Measurements from ENCODE around the gene BIRC5.
A peak's percentile ranks its signal among the peaks of the same experiment; 100 is the strongest.

The BIRC5 gene

DNA sequence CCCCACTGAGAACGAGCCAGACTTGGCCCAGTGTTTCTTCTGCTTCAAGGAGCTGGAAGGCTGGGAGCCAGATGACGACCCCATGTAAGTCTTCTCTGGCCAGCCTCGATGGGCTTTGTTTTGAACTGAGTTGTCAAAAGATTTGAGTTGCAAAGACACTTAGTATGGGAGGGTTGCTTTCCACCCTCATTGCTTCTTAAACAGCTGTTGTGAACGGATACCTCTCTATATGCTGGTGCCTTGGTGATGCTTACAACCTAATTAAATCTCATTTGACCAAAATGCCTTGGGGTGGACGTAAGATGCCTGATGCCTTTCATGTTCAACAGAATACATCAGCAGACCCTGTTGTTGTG, 631 bp downstream of the BIRC5 start:
- H3K9ac ChIP-seq (ENCODE audit: low read length), result peak overlapping the region; percentile 13
- H3K27me3 ChIP-seq (ENCODE audit: control insufficient read depth, insufficient read depth, low read length), result no peaks in the 10 kb centered on the region
- no peaks in the 10 kb centered on the region for H3K9me3 ChIP-seq (ENCODE audit: control insufficient read depth, low read length)
- no peaks in the 10 kb centered on the region for H3K36me3 ChIP-seq (ENCODE audit: control insufficient read depth, insufficient read depth, low read length)
- H3K4me3 ChIP-seq (ENCODE audit: low read length), result peak overlapping the region; percentile 38
- peaks cover 4% of the 10 kb centered on the region for H3K4me1 ChIP-seq (ENCODE audit: control insufficient read depth, insufficient read depth, low read length)

DNA sequence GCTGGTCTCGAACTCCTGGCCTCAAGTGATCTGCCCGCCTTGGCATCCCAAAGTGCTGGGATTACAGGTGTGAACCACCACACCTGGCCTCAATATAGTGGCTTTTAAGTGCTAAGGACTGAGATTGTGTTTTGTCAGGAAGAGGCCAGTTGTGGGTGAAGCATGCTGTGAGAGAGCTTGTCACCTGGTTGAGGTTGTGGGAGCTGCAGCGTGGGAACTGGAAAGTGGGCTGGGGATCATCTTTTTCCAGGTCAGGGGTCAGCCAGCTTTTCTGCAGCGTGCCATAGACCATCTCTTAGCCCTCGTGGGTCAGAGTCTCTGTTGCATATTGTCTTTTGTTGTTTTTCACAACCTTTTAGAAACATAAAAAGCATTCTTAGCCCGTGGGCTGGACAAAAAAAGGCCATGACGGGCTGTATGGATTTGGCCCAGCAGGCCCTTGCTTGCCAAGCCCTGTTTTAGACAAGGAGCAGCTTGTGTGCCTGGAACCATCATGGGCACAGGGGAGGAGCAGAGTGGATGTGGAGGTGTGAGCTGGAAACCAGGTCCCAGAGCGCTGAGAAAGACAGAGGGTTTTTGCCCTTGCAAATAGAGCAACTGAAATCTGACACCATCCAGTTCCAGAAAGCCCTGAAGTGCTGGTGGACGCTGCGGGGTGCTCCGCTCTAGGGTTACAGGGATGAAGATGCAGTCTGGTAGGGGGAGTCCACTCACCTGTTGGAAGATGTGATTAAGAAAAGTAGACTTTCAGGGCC, 5.5 kb downstream of the BIRC5 start:
- Histone ChIP-seq H3K9ac (ENCODE audit: low read length) (no peak overlapping the region), H3K36me3 (ENCODE audit: control insufficient read depth, insufficient read depth, low read length) (no peaks in the 10 kb centered on the region), H3K27me3 (ENCODE audit: control insufficient read depth, insufficient read depth, low read length) (no peaks in the 10 kb centered on the region), H3K9me3 (ENCODE audit: control insufficient read depth, low read length) (no peaks in the 10 kb centered on the region), H3K4me1 (ENCODE audit: control insufficient read depth, insufficient read depth, low read length) (no peaks in the 10 kb centered on the region), H3K4me3 (ENCODE audit: low read length) (no peak overlapping the region)

DNA sequence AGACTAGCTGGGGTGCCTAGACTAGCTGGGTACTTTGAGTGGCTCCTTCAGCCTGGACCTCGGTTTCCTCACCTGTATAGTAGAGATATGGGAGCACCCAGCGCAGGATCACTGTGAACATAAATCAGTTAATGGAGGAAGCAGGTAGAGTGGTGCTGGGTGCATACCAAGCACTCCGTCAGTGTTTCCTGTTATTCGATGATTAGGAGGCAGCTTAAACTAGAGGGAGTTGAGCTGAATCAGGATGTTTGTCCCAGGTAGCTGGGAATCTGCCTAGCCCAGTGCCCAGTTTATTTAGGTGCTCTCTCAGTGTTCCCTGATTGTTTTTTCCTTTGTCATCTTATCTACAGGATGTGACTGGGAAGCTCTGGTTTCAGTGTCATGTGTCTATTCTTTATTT, 9.0 kb downstream of the BIRC5 start:
- Histone ChIP-seq H3K36me3 (ENCODE audit: control insufficient read depth, insufficient read depth, low read length) (no peaks in the 10 kb centered on the region), H3K9me3 (ENCODE audit: control insufficient read depth, low read length) (no peaks in the 10 kb centered on the region), H3K4me1 (ENCODE audit: control insufficient read depth, insufficient read depth, low read length) (no peaks in the 10 kb centered on the region), H3K27me3 (ENCODE audit: control insufficient read depth, insufficient read depth, low read length) (peaks cover 5% of the 10 kb centered on the region), H3K4me3 (ENCODE audit: low read length) (no peak overlapping the region), H3K9ac (ENCODE audit: low read length) (no peak overlapping the region)

DNA sequence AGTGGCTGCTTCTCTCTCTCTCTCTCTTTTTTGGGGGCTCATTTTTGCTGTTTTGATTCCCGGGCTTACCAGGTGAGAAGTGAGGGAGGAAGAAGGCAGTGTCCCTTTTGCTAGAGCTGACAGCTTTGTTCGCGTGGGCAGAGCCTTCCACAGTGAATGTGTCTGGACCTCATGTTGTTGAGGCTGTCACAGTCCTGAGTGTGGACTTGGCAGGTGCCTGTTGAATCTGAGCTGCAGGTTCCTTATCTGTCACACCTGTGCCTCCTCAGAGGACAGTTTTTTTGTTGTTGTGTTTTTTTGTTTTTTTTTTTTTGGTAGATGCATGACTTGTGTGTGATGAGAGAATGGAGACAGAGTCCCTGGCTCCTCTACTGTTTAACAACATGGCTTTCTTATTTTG, 9.7 kb downstream of the BIRC5 start:
- Histone ChIP-seq H3K27me3 (ENCODE audit: control insufficient read depth, insufficient read depth, low read length) (peaks cover 5% of the 10 kb centered on the region), H3K4me1 (ENCODE audit: control insufficient read depth, insufficient read depth, low read length) (no peaks in the 10 kb centered on the region), H3K9ac (ENCODE audit: low read length) (no peak overlapping the region), H3K36me3 (ENCODE audit: control insufficient read depth, insufficient read depth, low read length) (no peaks in the 10 kb centered on the region), H3K4me3 (ENCODE audit: low read length) (no peak overlapping the region), H3K9me3 (ENCODE audit: control insufficient read depth, low read length) (no peaks in the 10 kb centered on the region)

DNA sequence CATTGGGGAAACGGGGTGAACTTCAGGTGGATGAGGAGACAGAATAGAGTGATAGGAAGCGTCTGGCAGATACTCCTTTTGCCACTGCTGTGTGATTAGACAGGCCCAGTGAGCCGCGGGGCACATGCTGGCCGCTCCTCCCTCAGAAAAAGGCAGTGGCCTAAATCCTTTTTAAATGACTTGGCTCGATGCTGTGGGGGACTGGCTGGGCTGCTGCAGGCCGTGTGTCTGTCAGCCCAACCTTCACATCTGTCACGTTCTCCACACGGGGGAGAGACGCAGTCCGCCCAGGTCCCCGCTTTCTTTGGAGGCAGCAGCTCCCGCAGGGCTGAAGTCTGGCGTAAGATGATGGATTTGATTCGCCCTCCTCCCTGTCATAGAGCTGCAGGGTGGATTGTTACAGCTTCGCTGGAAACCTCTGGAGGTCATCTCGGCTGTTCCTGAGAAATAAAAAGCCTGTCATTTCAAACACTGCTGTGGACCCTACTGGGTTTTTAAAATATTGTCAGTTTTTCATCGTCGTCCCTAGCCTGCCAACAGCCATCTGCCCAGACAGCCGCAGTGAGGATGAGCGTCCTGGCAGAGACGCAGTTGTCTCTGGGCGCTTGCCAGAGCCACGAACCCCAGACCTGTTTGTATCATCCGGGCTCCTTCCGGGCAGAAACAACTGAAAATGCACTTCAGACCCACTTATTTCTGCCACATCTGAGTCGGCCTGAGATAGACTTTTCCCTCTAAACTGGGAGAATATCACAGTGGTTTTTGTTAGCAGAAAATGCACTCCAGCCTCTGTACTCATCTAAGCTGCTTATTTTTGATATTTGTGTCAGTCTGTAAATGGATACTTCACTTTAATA, 10.4 kb downstream of the BIRC5 start:
- H3K27me3 ChIP-seq (ENCODE audit: control insufficient read depth, insufficient read depth, low read length), result peaks cover 5% of the 10 kb centered on the region
- no peak overlapping the region for H3K4me3 ChIP-seq (ENCODE audit: low read length)
- no peaks in the 10 kb centered on the region for H3K36me3 ChIP-seq (ENCODE audit: control insufficient read depth, insufficient read depth, low read length)
- H3K9me3 ChIP-seq (ENCODE audit: control insufficient read depth, low read length), result no peaks in the 10 kb centered on the region
- no peak overlapping the region for H3K9ac ChIP-seq (ENCODE audit: low read length)
- no peaks in the 10 kb centered on the region for H3K4me1 ChIP-seq (ENCODE audit: control insufficient read depth, insufficient read depth, low read length)

DNA sequence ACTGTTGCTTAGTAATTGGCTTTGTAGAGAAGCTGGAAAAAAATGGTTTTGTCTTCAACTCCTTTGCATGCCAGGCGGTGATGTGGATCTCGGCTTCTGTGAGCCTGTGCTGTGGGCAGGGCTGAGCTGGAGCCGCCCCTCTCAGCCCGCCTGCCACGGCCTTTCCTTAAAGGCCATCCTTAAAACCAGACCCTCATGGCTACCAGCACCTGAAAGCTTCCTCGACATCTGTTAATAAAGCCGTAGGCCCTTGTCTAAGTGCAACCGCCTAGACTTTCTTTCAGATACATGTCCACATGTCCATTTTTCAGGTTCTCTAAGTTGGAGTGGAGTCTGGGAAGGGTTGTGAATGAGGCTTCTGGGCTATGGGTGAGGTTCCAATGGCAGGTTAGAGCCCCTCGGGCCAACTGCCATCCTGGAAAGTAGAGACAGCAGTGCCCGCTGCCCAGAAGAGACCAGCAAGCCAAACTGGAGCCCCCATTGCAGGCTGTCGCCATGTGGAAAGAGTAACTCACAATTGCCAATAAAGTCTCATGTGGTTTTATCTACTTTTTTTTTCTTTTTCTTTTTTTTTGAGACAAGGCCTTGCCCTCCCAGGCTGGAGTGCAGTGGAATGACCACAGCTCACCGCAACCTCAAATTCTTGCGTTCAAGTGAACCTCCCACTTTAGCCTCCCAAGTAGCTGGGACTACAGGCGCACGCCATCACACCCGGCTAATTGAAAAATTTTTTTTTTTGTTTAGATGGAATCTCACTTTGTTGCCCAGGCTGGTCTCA, 11.2 kb downstream of the BIRC5 start:
- no peak overlapping the region for H3K9ac ChIP-seq (ENCODE audit: low read length)
- no peaks in the 10 kb centered on the region for H3K36me3 ChIP-seq (ENCODE audit: control insufficient read depth, insufficient read depth, low read length)
- H3K4me1 ChIP-seq (ENCODE audit: control insufficient read depth, insufficient read depth, low read length), result no peaks in the 10 kb centered on the region
- H3K27me3 ChIP-seq (ENCODE audit: control insufficient read depth, insufficient read depth, low read length), result peaks cover 10% of the 10 kb centered on the region
- no peak overlapping the region for H3K4me3 ChIP-seq (ENCODE audit: low read length)
- no peaks in the 10 kb centered on the region for H3K9me3 ChIP-seq (ENCODE audit: control insufficient read depth, low read length)

DNA sequence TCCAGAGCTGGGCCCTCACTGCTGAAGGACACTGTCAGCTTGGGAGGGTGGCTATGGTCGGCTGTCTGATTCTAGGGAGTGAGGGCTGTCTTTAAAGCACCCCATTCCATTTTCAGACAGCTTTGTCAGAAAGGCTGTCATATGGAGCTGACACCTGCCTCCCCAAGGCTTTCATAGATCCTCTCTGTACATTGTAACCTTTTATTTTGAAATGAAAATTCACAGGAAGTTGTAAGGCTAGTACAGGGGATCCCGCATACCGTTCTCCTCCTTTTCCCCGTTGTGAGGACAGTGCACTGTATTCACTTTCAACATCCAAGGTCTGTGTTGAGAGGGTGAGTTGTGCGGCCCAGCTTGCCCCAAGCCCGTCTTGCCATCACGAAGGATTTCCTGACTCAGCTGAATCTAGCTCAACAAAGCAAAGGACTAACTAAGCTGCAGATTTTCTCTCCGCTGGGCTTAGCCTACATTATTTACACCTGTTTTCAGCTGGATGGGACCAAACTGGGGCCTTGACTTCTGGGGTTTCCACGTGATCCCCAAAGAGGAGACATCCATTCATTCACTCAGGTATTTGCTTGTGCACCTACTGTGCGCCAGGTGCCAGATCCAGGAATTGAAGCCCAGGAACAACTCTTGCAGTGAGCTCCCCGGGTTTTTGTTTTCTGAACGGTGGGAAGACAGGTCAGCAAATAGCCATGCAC, 12.2 kb downstream of the BIRC5 start:
- Histone ChIP-seq H3K9ac (ENCODE audit: low read length) (no peak overlapping the region), H3K9me3 (ENCODE audit: control insufficient read depth, low read length) (no peaks in the 10 kb centered on the region), H3K4me1 (ENCODE audit: control insufficient read depth, insufficient read depth, low read length) (no peaks in the 10 kb centered on the region), H3K4me3 (ENCODE audit: low read length) (no peak overlapping the region), H3K27me3 (ENCODE audit: control insufficient read depth, insufficient read depth, low read length) (peaks cover 19% of the 10 kb centered on the region), H3K36me3 (ENCODE audit: control insufficient read depth, insufficient read depth, low read length) (no peaks in the 10 kb centered on the region)

DNA sequence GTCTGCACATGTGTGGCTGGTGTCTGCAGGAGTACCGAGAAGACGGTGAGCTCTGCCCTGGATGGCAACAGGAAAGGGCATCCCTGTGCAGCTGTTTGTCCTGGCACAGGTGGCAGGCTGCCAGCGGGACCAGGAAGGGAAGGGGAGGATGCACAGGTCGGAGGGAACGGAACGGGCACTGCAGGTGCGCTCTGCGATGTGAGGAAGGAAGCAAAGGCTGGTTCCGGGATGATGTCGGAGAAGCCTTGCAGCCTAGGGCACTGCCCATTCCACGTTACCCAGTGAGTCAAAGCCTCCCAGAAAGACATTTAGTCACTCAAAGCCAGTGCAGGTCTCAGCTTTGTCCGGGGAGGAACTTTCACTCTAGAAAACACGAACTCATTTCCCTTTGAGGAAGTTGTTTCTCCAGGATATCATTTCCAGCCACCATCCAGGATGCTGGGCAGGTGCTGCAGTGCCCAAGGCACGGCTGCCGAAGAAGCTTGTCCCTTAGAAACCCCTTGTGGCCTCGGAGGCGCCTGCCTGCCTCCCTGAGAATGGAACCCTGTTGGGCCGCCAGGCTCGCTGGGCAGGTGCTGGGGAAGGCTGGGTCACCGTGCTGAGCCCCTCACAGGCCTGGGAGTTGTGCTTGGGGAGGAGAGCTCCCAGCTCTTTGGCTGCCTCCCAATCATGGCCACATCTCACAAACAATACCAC, 12.9 kb downstream of the BIRC5 start:
- no peaks in the 10 kb centered on the region for H3K9me3 ChIP-seq (ENCODE audit: control insufficient read depth, low read length)
- peaks cover 24% of the 10 kb centered on the region for H3K27me3 ChIP-seq (ENCODE audit: control insufficient read depth, insufficient read depth, low read length)
- no peak overlapping the region for H3K4me3 ChIP-seq (ENCODE audit: low read length)
- no peaks in the 10 kb centered on the region for H3K36me3 ChIP-seq (ENCODE audit: control insufficient read depth, insufficient read depth, low read length)
- H3K9ac ChIP-seq (ENCODE audit: low read length), result no peak overlapping the region
- no peaks in the 10 kb centered on the region for H3K4me1 ChIP-seq (ENCODE audit: control insufficient read depth, insufficient read depth, low read length)

DNA sequence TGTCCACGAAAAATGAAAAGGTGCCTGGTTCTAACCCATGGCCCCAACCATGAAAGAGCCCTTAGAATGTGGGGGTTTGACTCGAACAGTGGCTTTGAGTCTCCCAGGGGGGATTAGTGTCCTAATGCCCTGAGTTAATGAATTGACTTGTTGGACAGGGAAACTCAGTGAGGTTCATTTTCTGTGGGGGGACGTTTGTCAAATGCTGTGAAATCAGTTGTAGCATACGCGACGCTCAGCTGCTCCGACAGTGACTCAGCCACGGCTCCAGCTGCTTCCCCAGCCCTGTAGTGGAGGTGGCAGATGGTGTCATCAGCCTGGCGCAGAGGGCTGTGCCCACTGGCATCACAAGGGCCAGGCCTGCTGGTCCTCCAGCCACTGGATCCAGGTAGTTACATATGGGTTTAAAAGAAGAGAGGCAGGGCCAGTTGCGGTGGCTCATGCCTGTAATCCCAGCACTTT, 13.4 kb downstream of the BIRC5 start:
- no peak overlapping the region for H3K9ac ChIP-seq (ENCODE audit: low read length)
- H3K36me3 ChIP-seq (ENCODE audit: control insufficient read depth, insufficient read depth, low read length), result no peaks in the 10 kb centered on the region
- H3K4me1 ChIP-seq (ENCODE audit: control insufficient read depth, insufficient read depth, low read length), result no peaks in the 10 kb centered on the region
- no peaks in the 10 kb centered on the region for H3K9me3 ChIP-seq (ENCODE audit: control insufficient read depth, low read length)
- H3K4me3 ChIP-seq (ENCODE audit: low read length), result no peak overlapping the region
- peaks cover 30% of the 10 kb centered on the region for H3K27me3 ChIP-seq (ENCODE audit: control insufficient read depth, insufficient read depth, low read length)

DNA sequence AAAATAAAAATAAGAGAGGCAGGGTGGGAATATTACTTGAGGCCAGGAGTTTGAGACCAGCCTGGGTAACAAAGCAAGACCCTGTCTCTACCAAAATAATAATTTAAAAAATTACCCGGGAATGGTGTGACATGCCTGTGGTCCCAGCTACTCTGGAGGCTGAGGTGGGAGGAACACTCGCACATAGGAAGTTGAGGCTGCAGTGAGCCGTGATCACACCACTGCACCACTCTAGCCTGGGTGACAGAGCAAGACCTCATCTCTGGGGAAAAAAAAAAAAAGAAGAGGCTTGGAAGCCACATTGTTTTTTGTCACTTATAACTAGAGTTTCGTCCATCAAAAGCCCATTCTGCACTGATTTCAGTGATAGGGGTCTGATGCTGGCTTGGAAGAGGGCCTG, 14.1 kb downstream of the BIRC5 start:
- peaks cover 36% of the 10 kb centered on the region for H3K27me3 ChIP-seq (ENCODE audit: control insufficient read depth, insufficient read depth, low read length)

DNA sequence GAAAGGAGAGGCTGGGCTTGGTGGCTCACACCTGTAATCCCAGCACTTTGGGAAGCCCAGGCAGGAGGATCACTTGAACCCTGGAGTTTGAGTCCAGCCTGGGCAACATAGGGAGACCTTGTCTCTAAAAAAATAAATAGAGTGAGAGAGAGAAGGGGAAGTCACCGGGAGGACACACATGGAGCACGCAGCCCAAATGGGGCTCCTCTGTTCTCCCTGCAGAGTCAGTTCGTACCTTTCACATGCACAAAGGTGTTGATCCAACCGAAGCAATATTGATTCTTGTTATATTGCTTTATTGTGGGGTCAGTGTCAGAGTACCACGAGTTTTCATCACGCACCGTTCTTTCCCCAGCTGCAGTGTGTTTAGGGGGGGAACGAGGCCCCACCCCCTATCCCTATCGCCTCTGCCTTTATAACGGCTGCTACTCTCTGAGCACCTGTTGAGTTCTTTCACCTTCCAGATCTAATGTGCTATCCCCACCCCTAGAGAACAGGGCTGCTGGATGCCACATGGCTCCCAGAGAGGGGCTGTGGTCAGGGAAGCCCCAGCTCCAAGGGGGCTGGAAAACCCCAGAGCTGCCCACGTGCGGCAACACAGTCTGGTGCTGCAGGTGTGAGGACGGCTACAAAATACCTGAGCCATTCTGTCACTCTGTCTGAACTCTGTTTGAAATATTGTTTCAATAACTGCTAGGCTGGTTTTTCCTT, 16.4 kb downstream of the BIRC5 start:
- Histone ChIP-seq H3K4me3 (ENCODE audit: low read length) (no peak overlapping the region), H3K4me1 (ENCODE audit: control insufficient read depth, insufficient read depth, low read length) (no peaks in the 10 kb centered on the region), H3K9me3 (ENCODE audit: control insufficient read depth, low read length) (no peaks in the 10 kb centered on the region), H3K36me3 (ENCODE audit: control insufficient read depth, insufficient read depth, low read length) (no peaks in the 10 kb centered on the region), H3K9ac (ENCODE audit: low read length) (no peak overlapping the region), H3K27me3 (ENCODE audit: control insufficient read depth, insufficient read depth, low read length) (peaks cover 38% of the 10 kb centered on the region)

More for the DNA sequence above, 14.1 kb downstream of the BIRC5 start:
- H3K4me3 ChIP-seq (ENCODE audit: low read length), result no peak overlapping the region
- H3K9ac ChIP-seq (ENCODE audit: low read length), result no peak overlapping the region
- H3K4me1 ChIP-seq (ENCODE audit: control insufficient read depth, insufficient read depth, low read length), result no peaks in the 10 kb centered on the region
- H3K9me3 ChIP-seq (ENCODE audit: control insufficient read depth, low read length), result no peaks in the 10 kb centered on the region
- H3K36me3 ChIP-seq (ENCODE audit: control insufficient read depth, insufficient read depth, low read length), result no peaks in the 10 kb centered on the region

Measured in mucosa of stomach (tissue), 1 donor.